Frontal cortex (tissue), 4 donors: ENCODE data around the gene GDF7. TPM values are rescaled to one million over a fixed set of nuclear protein-coding genes. Genes with fewer than 3 reads are reported as not detected.
A peak's percentile ranks its signal among the peaks of the same experiment; 100 is the strongest.

Experiments
- DNase-seq, 2 donors: peaks; one replicate each; pipeline ENCODE4 v3.0.0; 2012; ENCODE audit warnings: low spot score in 2 of 2
- FAIRE-seq: peaks from 2 replicates; lab custom pipeline; 2012; peaks lifted over from hg19 to GRCh38; lab: Jason Lieb, UNC
- total RNA-seq: library from RNA; depleted of rRNA; stranded (reverse); fragments of >200 nt; gene quantifications from one replicate; pipeline ENCODE4 v1.2.3, GENCODE V29; 2014
- donor health status: control.
- donor health status: control.
- donor health status: control.

Gene GDF7
- total RNA-seq, 1 donor from 2014 or later: under 0.01 TPM

GRCh38 chr2:20670315-20671035 is 3.5 kb downstream of the GDF7 start:
- FAIRE-seq: no peak
- peak in 1 of 2 donors; percentile 19 for DNase-seq

GRCh38 chr2:20671036-20671735 is 4.2 kb downstream of the GDF7 start:
- DNase-seq (peak in 1 of 2 donors; percentile 17), FAIRE-seq (no peak)

GRCh38 chr2:20671736-20672080 is 4.8 kb downstream of the GDF7 start:
- FAIRE-seq (no peak), DNase-seq (no peak)

DNA sequence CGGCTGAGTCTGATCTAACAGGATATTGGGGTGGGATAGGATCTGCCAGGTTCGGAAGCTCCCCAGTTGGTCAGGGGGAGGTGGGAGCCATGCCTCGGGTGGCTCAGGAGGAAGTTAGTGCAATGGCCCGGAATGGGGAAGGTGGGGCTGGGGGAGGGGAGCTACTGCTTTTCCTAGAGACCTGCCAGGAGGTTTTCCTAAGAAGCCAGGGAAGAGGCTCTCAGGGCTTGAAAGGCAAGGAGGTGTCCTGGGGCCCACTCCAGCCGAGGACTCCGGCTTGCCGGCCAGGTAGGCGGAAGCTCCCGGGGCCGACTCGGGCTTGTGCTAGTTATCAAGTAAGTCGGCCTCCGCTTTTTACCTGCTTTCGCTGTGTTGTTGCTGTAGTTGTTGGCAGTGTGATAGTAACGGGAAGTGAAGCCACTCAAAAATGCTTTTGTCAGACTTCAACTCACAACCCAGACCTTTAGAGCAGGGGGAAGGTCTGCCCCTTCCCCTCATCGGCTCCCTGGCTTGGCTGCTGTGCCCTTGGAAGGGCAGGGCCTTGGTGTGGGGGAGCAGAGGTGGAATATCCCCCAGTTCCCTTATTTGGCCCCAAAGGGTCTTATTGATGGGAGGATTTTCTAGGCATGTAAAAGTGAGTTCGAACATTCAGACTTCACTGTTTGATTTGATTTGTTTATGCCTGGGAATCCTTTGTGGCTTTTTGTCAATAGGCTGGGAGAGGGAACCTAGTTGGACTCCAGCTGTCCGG is 5.4 kb downstream of the GDF7 start:
- FAIRE-seq (no peak), DNase-seq (peak in 1 of 2 donors; percentile 12)

DNA sequence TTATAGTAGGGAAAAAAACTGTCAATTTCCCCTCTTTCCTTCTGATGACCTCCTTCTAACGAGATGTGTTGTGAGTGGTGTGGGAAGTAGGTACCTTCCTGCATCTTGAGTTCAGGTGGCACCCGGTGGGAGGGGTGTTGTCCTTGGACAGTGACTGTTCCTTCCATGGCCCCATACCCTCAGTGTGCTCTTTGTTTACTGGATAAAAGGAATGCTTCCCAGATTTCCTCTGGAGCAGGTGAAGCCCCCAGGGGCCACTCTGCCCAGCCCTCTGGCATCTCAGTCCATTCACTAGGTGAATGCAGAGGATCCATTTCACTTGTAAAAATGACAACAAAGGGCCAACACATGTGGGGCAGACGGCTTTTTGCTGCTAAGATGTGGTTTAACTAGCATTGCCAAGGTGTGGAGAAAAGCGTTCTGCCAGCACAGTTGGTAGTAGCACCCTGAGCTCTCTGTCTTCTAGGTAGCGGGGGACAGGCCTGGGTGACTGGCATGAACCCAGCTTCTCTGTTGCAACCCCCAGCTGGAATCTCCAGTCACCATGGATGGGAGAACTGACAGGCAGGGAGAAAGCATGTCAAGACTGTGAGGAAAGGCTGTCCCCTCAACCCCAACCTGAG is 6.9 kb downstream of the GDF7 start:
- DNase-seq (peak in 1 of 2 donors; percentile 18), FAIRE-seq (no peak)

GRCh38 chr2:20674309-20674965 is 7.5 kb downstream of the GDF7 start:
- FAIRE-seq (no peak), DNase-seq (no peak)

- DNase-seq (peak in 1 of 2 donors; percentile 14), FAIRE-seq (no peak)
Observed at GRCh38 chr2:20674974-20675679, 8.2 kb downstream of the GDF7 start.

- DNase-seq (no peak), FAIRE-seq (no peak)
Observed at GRCh38 chr2:20675701-20676352, 8.9 kb downstream of the GDF7 start.

- DNase-seq (no peak), FAIRE-seq (no peak)
Observed at GRCh38 chr2:20676353-20677215, 9.6 kb downstream of the GDF7 start.

- FAIRE-seq: no peak
- no peak for DNase-seq
Observed at GRCh38 chr2:20677301-20678085, 10.5 kb downstream of the GDF7 start.

GRCh38 chr2:20678086-20678395 is 11.1 kb downstream of the GDF7 start:
- DNase-seq: no peak
- FAIRE-seq: no peak

- FAIRE-seq: no peak
- no peak for DNase-seq
Observed at GRCh38 chr2:20678780-20679179, 11.8 kb downstream of the GDF7 start.

GRCh38 chr2:20680744-20681375 is 13.9 kb downstream of the GDF7 start:
- FAIRE-seq: no peak

GRCh38 chr2:20682167-20682920 is 15.4 kb downstream of the GDF7 start:
- no peak for FAIRE-seq
- no peak for DNase-seq

More at GRCh38 chr2:20680744-20681375, 13.9 kb downstream of the GDF7 start:
- DNase-seq: no peak

- no peak for FAIRE-seq
- no peak for DNase-seq
Observed at GRCh38 chr2:20684581-20685063, 17.7 kb downstream of the GDF7 start.

GRCh38 chr2:20687260-20687832 is 20.4 kb downstream of the GDF7 start:
- DNase-seq (no peak), FAIRE-seq (no peak)
